NCI-H2029 treated with DMSO at 0.1 percent for 48 hours (cell line): ENCODE data around the gene PDCD11.

ENCODE experiments used
- DNase-seq: peaks from one replicate; lab custom pipeline; 2025; lab: John Stamatoyannopoulos, UW

PDCD11 gene

GRCh38 chr10:103417601-103418000, 21.2 kb downstream of the PDCD11 start:
- DNase-seq, result no peak

- DNase-seq, result no peak
Measured at GRCh38 chr10:103419101-103419500, 22.7 kb downstream of the PDCD11 start.

- no peak for DNase-seq
Measured at GRCh38 chr10:103423748-103424147, 27.3 kb downstream of the PDCD11 start.

- no peak for DNase-seq
Measured at GRCh38 chr10:103427866-103428265, 31.4 kb downstream of the PDCD11 start.

GRCh38 chr10:103428989-103429643, 32.7 kb downstream of the PDCD11 start:
- no peak for DNase-seq

DNA sequence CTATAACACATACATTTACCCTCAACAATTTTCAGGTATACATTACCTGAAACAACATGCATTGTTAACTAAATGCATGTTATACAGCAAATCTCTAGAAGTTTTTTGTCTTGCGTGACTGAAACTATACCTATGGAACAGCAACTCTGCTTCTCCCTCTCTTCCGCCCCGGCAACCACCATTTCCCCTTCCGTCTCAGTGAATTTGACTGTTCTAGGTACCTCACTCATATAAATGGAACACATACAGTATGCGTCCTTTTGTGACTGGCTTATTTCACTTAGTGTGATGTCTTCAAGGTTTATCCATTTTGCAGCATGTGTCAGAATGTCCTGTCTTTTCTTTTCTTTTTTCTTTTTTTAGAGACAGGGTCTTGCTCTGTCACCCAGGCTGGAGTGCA, 33.2 kb downstream of the PDCD11 start:
- no peak for DNase-seq

DNA sequence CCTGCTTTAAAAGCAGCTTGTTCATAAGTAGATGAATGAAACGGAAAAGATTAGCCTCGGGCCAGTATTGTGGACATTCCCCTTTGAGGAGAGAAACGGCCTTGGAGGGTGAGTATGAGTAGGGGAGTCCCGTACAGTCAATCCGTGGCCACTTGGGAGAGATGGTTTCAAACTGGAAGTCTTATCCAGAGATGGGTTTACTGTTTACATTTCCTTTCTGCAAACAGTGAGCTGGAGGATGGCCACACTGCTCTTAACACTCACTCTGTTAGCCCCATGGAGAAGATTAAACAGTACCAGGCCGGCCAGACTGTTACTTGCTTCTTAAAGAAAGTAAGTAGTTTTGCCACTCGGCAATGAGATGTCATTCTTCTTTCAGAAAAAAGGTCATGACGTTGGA, 35.5 kb downstream of the PDCD11 start:
- DNase-seq, result no peak

DNA sequence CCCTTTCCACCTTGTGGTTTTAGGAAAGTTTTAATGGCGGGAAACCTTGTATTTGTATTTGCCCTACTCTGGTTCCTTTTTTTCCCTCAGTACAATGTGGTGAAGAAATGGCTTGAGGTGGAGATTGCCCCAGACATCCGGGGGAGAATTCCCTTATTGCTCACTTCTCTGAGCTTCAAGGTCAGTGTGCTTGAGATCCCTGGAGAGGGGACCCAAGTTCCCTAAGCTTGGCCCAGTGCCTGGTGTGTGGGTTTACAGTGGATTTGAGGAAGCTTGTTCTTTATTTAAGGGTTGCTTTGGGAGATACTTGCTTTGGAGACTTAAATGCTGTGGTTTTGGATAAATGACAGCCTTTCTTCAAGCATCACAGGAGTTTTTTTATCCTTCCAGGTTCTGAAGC, 37.4 kb downstream of the PDCD11 start:
- no peak for DNase-seq

GRCh38 chr10:103439776-103440175, 43.4 kb downstream of the PDCD11 start:
- DNase-seq, result no peak

GRCh38 chr10:103440416-103440815, 44.0 kb downstream of the PDCD11 start:
- DNase-seq, result no peak

GRCh38 chr10:103441206-103441605, 44.8 kb downstream of the PDCD11 start:
- DNase-seq, result no peak

DNA sequence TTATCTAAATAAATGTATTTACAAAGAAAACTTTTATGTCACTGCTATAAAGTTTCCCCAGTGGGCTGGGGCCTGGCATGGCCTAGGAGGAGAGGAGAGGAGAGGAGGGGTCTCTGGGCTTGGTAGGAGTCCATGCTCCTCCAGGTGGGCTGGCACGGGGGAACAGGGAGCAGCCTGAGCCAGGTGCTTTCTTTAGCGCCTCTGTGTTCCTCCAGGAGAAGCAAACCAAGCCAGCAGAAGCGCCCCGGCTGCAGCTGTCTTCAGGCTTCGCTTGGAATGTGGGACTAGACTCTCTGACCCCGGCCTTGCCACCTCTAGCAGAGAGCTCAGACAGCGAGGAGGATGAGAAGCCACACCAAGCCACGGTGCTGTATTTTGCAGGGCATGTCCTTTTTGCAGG, 45.2 kb downstream of the PDCD11 start:
- no peak for DNase-seq

GRCh38 chr10:103442031-103442461, 45.6 kb downstream of the PDCD11 start:
- DNase-seq, result no peak

DNA sequence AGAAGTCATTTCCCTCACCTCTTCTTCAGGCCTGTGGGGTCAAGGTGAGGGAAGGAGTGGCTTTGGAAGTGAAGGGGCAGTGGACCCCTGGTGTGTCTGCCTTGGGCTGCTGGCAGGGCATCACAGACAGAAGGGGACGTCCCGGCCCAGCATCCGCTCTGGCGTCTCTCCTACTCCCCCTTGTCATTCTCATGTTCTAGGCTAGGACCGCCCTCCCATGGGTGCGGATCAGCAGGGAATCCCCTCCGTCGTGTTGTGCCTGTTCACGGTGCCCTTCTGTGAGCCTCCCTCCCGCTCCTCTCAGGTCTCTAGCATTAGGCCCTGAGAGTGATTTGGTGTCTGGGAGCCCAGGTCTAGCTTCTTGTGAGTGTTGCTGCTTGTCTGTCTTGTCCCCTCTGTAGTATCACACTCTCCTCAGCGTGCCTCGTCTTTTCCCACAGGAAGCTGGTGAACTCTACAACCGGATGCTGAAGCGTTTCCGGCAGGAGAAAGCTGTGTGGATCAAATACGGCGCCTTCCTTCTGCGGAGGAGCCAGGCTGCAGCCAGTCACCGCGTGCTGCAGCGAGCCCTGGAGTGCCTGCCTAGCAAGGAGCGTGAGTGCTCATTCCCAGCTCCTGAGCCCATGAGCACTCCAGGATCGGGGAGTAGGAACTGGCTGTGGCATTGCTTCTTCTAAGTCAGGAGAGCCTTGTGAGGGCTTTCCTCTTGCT, 47.2 kb downstream of the PDCD11 start:
- no peak for DNase-seq

- DNase-seq, result no peak
Measured at GRCh38 chr10:103444478-103444877, 48.1 kb downstream of the PDCD11 start.

DNA sequence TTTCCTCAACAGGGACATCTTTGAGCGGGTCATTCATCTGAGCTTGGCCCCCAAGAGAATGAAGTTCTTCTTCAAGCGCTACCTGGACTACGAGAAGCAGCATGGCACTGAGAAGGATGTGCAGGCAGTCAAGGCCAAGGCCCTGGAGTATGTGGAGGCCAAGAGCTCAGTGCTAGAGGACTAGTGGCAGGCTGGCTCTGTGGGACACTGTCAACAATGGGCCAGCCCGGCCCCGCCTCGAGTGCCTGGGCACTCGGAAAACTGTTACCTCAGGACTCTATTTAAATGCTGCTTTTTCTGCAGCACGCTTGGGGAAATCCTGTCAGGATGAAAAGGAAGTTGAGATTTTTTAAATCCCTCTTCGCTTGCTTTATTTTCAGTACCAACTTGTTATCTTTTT, 48.9 kb downstream of the PDCD11 start:
- DNase-seq, result no peak

- no peak for DNase-seq
Measured at GRCh38 chr10:103445767-103446567, 49.5 kb downstream of the PDCD11 start.

DNA sequence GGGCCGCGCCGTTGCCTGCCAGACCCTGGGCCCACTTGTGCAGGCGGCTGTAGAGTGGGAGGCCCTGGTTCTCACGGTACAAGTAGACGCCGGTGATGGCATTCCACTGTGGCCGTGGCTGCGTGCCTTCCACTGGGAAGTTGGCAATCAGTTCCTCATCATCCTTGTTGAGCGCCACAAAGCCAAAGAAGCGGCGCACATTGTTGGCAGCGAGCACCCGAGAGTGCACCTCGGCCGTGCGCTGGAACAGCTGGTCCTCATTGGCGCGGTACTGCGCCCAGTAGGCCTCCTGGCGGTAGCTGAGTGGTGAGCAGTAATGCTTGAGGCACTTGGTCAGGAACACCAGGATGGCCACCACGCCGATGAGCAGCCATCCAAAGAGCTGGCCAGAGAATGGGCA, 50.8 kb downstream of the PDCD11 start:
- no peak for DNase-seq

GRCh38 chr10:103448746-103449145, 52.3 kb downstream of the PDCD11 start:
- no peak for DNase-seq

- DNase-seq, result no peak
Measured at GRCh38 chr10:103449208-103450144, 53.0 kb downstream of the PDCD11 start.

GRCh38 chr10:103450201-103450695, 53.8 kb downstream of the PDCD11 start:
- DNase-seq, result no peak
